GM12892 (cell line): ENCODE measurements around the gene LYZ.
A peak's percentile ranks its signal among the peaks of the same experiment; 100 is the strongest.

Source experiments
- DNase-seq: peaks from one replicate; pipeline ENCODE4 v3.0.0; 2011; ENCODE audit not compliant: insufficient read length
- FAIRE-seq: peaks from 2 replicates; lab custom pipeline; 2011; peaks lifted over from hg19 to GRCh38; lab: Jason Lieb, UNC
- POLR2A ChIP-seq: IDR thresholded peaks from 2 replicates; pipeline ENCODE4 v1.6.1; 2011; ENCODE audit warnings: low read depth, low read length, control low read depth
- POLR2AphosphoS5 ChIP-seq: IDR thresholded peaks from 2 replicates; pipeline ENCODE4 v1.6.1; 2011; ENCODE audit warnings: low read depth, low read length, control low read depth
- TAF1 ChIP-seq: IDR thresholded peaks from 2 replicates; pipeline ENCODE4 v1.6.1; 2011; ENCODE audit warnings: low read depth, mild to moderate bottlenecking, control low read depth, low read length, borderline replicate concordance

The LYZ gene

DNA sequence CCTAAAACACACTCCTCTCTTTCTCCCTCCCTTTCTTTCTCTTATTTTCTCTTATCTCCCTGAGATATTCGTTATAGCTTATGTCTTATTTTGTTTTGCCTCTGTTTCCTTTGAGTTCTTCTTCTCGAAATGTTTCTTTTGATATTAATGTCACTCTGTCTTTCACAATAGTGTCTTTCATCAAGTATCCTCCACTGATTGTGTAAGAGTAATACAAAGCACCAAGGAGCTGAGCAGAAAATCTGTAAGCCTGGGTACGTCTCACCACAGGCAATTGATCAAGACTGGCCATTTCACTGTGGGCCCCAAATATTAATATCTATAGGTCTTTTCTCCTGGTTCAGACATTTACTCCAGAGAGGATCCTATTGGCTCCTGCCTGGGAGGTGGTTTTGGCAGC lies 4.8 kb upstream of the LYZ start:
- TF ChIP-seq TAF1 (no peak), POLR2AphosphoS5 (no peak), POLR2A (no peak)
- no peak for DNase-seq
- FAIRE-seq: no peak

DNA sequence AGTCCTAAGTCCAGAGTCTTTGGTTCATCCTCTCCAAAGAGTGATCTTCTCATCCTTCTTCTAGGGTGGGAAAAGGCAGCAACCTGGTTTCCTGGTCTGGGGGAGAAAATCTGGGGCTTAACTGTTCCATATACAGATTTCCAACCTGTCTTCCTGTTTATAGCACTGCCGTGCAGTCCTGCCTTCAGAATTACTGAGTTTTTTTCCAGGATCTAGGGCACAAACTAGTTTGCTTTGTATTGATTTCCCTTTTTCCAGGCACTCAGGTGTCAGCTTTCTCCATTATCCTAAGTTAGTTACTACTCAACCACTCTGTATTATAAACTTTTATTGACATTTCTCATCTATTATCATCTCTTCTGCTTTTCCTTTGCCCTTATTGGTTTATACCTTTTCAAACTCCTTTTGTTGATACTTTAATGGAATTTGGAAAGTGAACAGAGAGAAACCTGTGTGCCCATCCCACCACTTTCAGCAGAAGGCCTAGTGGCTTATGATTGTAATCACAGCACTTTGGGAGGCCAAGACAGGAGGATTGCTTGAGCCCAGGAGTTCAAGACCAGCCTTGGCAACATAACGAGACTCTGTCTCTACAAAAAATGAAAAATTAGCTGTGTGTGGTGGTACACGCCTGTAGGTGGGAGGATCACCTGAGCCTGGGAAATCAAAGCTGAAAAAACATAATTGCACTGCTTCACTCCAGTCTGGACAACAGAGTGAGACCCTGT lies 4.1 kb upstream of the LYZ start:
- DNase-seq: no peak
- TF ChIP-seq POLR2AphosphoS5: no peak
- no peak for TF ChIP-seq POLR2A
- no peak for TF ChIP-seq TAF1
- no peak for FAIRE-seq

DNA sequence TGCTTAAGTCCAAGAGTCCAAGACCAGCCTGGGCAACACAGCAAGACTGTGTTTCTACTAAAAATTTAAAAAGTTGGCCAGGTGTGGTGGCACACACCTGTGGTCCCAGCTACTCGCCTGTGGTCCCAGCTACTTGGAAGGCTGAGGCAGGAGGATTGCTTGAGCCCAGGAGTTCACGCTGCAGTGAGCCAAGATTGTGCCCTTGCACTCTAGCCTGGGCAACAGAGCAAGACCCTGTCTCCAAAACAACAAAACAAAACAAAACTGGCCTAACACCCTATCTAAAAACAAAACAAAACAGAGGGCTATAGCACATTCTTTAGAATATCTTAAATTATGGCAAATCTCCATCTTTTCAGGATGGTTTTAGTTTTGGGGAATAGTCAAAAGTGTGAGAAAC lies 3.1 kb upstream of the LYZ start:
- TF ChIP-seq POLR2A (no peak), TAF1 (no peak), POLR2AphosphoS5 (no peak)
- no peak for DNase-seq
- FAIRE-seq: no peak

DNA sequence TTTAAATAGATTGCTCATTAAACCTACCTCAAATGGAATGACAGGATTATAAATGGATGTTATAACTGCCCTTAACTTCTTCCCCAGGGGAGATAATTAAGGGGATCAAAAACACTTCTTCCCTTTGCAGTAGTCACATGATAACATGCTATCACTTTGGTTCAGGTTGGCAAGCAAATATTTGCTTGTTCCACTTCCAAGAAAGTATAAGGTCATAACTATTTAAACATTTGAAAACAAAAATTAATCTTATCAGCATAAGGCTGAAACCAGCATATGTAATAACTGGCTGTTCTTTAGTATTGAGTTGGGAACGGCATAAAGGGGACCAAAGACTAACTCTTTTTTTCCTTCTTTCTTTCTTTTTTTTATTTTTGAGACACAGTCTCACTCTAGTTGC lies 2.4 kb upstream of the LYZ start:
- TF ChIP-seq TAF1 (no peak), POLR2A (no peak), POLR2AphosphoS5 (no peak)
- FAIRE-seq (no peak), DNase-seq (no peak)

DNA sequence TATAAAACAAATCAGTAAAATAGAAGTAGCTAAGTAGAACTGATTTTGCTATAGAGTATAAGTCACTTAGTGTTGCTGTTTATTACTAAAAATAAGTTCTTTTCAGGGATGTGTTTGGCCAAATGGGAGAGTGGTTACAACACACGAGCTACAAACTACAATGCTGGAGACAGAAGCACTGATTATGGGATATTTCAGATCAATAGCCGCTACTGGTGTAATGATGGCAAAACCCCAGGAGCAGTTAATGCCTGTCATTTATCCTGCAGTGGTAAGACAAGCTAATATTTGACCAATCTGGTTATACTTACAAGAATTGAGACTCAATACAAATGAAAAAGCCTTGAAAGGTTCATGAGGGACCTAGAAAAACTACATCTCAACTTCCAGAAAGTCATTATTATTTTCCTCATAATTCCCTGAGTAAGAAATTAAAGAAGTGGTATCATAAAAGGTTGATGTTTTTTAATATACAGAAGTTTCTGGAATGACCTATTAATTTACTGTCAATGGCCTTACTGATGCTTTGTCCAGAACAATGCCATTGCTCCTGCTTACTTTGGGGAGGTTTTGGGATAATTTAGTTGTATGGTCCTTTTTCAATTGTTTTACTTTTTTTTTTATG lies 1.9 kb downstream of the LYZ start:
- DNase-seq: no peak
- no peak for FAIRE-seq
- TF ChIP-seq TAF1: no peak
- no peak for TF ChIP-seq POLR2A
- no peak for TF ChIP-seq POLR2AphosphoS5

DNA sequence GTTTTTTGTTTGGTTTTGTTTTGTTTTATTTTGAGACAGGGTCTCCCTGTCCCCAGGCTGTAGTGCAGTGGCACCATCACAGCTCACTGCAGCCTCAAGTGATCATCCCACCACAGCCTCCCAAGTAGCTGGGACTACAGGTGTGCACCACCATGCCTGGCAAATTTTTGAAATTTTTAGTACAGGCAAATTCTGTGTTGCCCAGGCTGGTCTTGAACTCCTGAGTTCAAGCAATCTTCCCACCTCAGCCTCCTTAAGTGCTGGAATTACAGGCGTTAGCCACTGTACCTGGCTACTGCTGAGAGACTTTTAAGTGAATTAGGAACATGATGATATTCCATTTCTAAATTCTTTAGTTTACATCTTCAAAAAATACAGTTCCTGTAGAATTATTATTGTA lies 2.6 kb downstream of the LYZ start:
- DNase-seq: no peak
- TF ChIP-seq POLR2A (no peak), TAF1 (no peak), POLR2AphosphoS5 (no peak)
- no peak for FAIRE-seq

DNA sequence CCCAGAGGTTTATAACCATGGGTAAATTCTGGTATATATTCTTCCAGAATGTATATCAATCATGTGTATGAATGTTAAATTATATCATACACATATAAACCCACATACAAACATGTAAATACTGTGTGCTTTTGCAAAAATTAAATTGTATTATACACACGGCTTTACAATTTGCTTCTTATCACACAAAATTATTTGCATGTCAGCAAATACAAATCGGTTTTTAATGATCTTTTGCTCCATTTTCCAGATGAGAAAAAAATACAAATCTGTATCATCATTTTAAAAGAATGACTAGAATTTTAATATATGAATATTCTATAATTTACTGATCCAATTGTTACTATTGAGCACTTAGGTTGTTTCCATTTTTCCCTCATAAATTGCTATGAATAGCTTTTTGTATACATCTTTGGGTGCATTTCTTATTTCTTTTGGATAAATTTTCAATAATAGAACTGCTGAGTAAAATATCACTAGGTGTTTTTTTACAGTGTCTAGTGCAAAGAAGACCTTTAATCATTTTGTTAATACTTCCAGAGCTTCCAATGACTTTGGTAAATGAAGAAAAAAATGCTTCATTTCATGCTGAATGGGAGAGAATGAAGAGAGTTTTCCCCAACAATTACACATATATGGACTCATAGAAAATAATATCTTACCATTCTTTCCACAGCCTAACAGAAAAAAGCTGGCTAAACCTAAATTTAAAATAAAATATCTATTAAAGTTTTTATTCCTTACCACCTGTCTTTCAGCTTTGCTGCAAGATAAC lies 3.5 kb downstream of the LYZ start:
- FAIRE-seq (no peak), DNase-seq (no peak)
- TF ChIP-seq TAF1: no peak
- no peak for TF ChIP-seq POLR2A
- TF ChIP-seq POLR2AphosphoS5: no peak

DNA sequence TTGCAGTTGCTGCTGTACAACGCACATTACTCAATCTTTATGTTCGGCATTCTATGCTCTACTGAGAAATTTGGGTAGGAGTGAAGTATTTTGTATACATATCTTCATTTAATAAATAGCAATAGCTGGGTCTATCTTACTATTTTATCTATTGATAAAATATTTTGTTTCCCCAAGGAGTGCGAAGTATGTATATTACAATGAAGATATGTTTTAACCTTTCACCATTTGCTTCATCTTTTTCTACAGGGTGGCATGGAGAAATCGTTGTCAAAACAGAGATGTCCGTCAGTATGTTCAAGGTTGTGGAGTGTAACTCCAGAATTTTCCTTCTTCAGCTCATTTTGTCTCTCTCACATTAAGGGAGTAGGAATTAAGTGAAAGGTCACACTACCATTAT lies 4.7 kb downstream of the LYZ start:
- no peak for DNase-seq

DNA sequence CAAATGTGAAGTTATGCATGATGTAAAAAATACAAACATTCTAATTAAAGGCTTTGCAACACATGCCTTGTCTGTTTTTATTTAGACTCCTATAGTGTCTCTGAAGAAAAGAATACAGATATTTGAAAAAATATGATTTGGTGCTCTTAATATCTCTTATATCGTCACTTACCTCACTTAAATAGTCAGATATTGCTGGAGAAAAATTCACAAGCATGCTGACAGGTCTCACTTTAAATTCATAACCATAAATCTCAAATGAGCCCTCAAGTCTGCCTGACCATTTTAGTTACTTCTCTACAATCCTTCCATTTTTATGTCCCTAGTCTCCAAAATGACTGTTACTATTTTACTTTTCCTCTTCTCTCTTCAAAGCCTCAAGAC lies 6.0 kb downstream of the LYZ start:
- FAIRE-seq: no peak
- TF ChIP-seq POLR2A: no peak
- no peak for TF ChIP-seq TAF1
- TF ChIP-seq POLR2AphosphoS5: no peak
- DNase-seq: no peak

More for the DNA sequence above, 4.7 kb downstream of the LYZ start:
- TF ChIP-seq TAF1 (no peak), POLR2A (no peak), POLR2AphosphoS5 (no peak)
- no peak for FAIRE-seq

DNA sequence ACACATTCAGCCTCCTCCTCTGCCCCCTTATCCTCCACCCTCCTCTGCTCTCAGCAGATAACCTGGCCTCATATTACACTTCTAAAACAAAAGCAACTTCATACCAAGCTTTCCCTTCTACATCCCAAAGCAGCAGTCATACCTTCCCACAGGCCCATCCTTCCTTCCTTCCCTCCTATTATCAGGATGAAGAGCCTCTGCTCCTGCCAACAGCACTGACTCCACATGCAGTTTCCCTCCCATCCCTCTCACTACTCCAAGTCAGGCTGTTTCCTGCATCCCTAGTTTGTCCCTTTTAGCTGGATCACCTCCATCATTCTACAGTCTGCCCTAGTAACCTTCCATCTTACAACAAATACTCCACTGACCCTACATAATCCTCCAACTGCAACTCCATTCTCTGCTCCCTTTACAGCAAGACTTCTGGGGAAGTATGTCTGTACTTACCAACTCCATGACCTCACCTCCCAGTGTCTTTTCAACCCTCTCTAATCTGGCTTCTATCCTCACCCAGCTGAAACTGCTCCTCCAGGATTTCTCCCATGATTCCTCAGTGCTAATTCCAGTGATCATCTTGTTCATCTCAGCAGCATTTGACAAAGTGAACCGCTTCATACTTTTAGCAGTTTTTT lies 6.5 kb downstream of the LYZ start:
- FAIRE-seq: no peak
- TF ChIP-seq POLR2AphosphoS5: no peak
- no peak for TF ChIP-seq POLR2A
- no peak for TF ChIP-seq TAF1
- no peak for DNase-seq

DNA sequence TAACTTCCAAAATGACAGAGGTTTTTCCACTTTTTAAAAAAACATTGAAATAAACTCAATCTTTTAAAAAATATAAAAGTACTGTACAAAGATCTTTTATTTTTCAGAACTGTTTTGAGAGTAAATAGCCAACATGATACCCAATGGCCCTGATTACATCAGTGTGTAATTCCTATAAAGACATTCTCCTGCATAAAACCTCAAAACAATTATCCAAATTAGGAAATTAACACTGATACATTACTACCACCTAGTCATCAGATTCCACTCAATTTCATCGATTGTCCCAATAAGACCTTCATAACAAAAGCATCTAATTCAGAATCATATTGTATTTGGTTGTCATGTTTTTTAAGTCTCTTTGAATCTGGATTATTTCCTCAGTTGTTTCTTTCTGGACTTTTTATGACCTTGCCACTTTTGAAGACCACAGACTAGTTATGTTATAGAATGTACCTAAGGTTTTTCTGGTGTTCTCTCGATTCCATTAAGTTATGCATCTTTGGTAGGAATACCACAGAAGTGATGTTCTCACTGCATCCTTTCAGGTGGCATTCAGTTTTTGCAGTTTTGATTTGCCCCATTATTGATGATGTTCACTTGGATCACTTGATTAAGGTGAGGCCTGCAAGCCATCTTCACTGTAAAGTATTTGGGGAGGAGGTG lies 7.3 kb downstream of the LYZ start:
- no peak for DNase-seq
- TF ChIP-seq TAF1: no peak
- no peak for TF ChIP-seq POLR2AphosphoS5
- no peak for TF ChIP-seq POLR2A
- no peak for FAIRE-seq

DNA sequence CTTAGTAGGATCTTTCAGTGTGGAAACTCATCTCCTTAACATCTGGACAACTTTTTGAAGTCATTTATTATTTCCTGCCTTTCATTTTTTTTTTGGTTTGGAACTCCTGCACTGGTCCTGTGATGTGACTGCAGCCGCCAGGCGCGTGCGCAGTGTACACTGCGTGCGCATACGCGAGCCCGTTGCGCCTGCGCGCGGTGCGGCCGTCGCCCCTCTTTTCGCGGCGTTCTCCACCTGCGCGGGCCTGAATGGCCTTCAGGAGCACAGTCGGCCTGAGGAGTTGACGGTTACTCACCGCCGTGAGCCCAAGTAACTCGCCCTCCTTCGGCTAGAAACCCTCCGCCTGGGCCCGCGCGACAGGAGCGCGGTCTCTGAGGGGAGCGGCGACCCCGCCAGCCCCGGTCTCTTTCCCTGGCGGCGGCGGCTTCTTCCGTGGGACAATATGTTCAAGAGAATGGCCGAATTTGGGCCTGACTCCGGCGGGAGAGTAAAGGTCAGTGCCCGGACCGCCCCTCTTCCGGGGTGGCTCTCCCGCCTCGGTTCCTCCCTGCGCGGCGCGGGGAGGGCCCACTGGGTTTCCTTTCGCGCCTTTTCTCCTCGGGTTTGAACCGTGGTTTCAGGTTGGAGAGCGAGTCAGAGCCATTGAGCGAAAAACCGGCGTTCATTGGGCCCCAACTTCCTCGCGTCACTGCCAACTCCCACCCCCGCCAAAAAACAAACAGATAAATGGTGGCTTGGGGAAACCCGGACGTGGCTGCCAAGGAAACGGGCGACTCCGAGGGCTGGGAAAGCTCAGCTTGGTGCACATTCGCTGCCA lies 11.6 kb downstream of the LYZ start, which contains the start of gene YEATS4:
Gene YEATS4 (plus strand): TSS at position 213 of the 817 bp plus-strand sequence. CDS start 230 bp downstream, at position 443.
- peak; percentile 89 for FAIRE-seq
- TF ChIP-seq TAF1 (0 out of 2 replicates have a peak, but pooled peaks have one; percentile 61), POLR2A (peak; percentile 87), POLR2AphosphoS5 (peak; percentile 77)
- peak; percentile 84 for DNase-seq
